Peyer's patch (tissue), 4 donors: ENCODE measurements around the gene ZDHHC22.

Experiments used
- CTCF ChIP-seq, 6 experiments: fragments of 450-650 bp in 4 of 6; fragments of 200-600 bp in 2 of 6; sonication (generic) in 1 of 6; IDR thresholded peaks; one replicate each; pipeline ENCODE4 v1.5.1; 2017 to 2019; ENCODE audit warnings: antibody characterized with exemption in 6 of 6, mild to moderate bottlenecking in 3 of 6, moderate library complexity in 1 of 6
- POLR2A ChIP-seq, 2 donors: fragments of 450-650 bp; IDR thresholded peaks; one replicate each; pipeline ENCODE4 v1.5.1; 2017; ENCODE audit warnings: antibody characterized with exemption in 2 of 2, mild to moderate bottlenecking in 2 of 2, moderate library complexity in 2 of 2

GRCh38 chr14:77099425-77100167 is 42.0 kb downstream of the ZDHHC22 start:
- TF ChIP-seq CTCF (IDR thresholded peaks at IDR 0.05) (no peak), POLR2A (IDR thresholded peaks at IDR 0.05) (peak in 1 of 2 donors; percentile 44)
